Activated B cell treated with CpG ODN at 0.5 μM for 24 hours (primary cell): ENCODE results near the gene ELOVL5. TPM values are rescaled to one million over a fixed set of nuclear protein-coding genes. Genes with fewer than 3 reads are reported as not detected.

Source experiments
- ATAC-seq: fragments of 200-7000 bp; cut with Tn5 transposase; one replicate; pipeline ENCODE4 v1.10.0; 2021; ENCODE audit warnings: low read depth, mild to moderate bottlenecking, moderate library complexity
- CTCF ChIA-PET: fragments of 350-600 bp; sonication (Branson Sonifier 250); formaldehyde crosslinking; loops from one replicate; lab custom pipeline; 2021; ENCODE audit warnings: antibody characterized with exemption; lab: Charles Lee
- POLR2A ChIA-PET: fragments of 350-600 bp; sonication (Branson Sonifier 250); formaldehyde crosslinking; loops from one replicate; lab custom pipeline; 2021; ENCODE audit warnings: antibody characterized with exemption; lab: Charles Lee
- DNase-seq: peaks from one replicate; pipeline ENCODE4 v3.0.0; 2022
- H3K27ac Mint-ChIP-seq: one replicate; pipeline ENCODE4 v1.8.0; 2020; ENCODE audit warnings: mixed read lengths
- H3K27me3 Mint-ChIP-seq: one replicate; pipeline ENCODE4 v1.8.0; 2021; ENCODE audit warnings: mixed read lengths
- H3K36me3 Mint-ChIP-seq: one replicate; pipeline ENCODE4 v1.8.0; 2021; ENCODE audit warnings: low read depth, mixed read lengths
- H3K4me1 Mint-ChIP-seq: one replicate; pipeline ENCODE4 v1.8.0; 2021; ENCODE audit warnings: mixed read lengths
- H3K4me3 Mint-ChIP-seq: one replicate; pipeline ENCODE4 v1.8.0; 2020; ENCODE audit warnings: mild to moderate bottlenecking, mixed read lengths
- H3K9me3 Mint-ChIP-seq: one replicate; pipeline ENCODE4 v1.8.0; 2020; ENCODE audit warnings: mixed read lengths
- intact Hi-C: fragments of 100-400 bp; cut with micrococcal nuclease; formaldehyde crosslinking; loops from one replicate; pipeline ENCODE4 v1.15.1; 2024
- total RNA-seq: library from RNA; stranded (reverse); gene quantifications from 2 replicates; pipeline ENCODE4 v1.2.3, GENCODE V29; 2022
- TF ChIP-seq, protein P1 (sequence below): fragments of 200-600 bp; IDR thresholded peaks from one replicate; pipeline ENCODE4 v1.8.0; 2022; ENCODE audit warnings: antibody characterized with exemption, mild to moderate bottlenecking

The ELOVL5 gene
- total RNA-seq, 1 donor from 2014 or later, result 127 TPM

- Mint-ChIP-seq H3K27ac (peak overlapping the region; percentile 97), H3K9me3 (no peaks in the 10 kb centered on the region), H3K4me3 (peak overlapping the region; percentile 84), H3K4me1 (peaks cover 93% of the 10 kb centered on the region), H3K36me3 (peaks cover 42% of the 10 kb centered on the region), H3K27me3 (no peaks in the 10 kb centered on the region)
- ATAC-seq (peak; percentile 85), DNase-seq (peak; percentile 56)
- POLR2A ChIA-PET, result interaction anchor here (0.6 to 4.9 kb wide), 9 partner anchors 9 to 153 kb away, joined by 3 to 54 read pairs (median 4); partner anchors contain the start of gene ELOVL5
- intact Hi-C loops, result loop anchor here (1.0 to 2.0 kb wide), 6 partner anchors 8 to 163 kb away; no protein-coding TSS in a partner anchor
- TF ChIP-seq, protein P1, sequence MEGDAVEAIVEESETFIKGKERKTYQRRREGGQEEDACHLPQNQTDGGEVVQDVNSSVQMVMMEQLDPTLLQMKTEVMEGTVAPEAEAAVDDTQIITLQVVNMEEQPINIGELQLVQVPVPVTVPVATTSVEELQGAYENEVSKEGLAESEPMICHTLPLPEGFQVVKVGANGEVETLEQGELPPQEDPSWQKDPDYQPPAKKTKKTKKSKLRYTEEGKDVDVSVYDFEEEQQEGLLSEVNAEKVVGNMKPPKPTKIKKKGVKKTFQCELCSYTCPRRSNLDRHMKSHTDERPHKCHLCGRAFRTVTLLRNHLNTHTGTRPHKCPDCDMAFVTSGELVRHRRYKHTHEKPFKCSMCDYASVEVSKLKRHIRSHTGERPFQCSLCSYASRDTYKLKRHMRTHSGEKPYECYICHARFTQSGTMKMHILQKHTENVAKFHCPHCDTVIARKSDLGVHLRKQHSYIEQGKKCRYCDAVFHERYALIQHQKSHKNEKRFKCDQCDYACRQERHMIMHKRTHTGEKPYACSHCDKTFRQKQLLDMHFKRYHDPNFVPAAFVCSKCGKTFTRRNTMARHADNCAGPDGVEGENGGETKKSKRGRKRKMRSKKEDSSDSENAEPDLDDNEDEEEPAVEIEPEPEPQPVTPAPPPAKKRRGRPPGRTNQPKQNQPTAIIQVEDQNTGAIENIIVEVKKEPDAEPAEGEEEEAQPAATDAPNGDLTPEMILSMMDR, result no peak
- CTCF ChIA-PET, result no interaction called here
Measured at GRCh38 chr6:53335224-53335994, 13.3 kb downstream of the ELOVL5 start.

GRCh38 chr6:53333439-53334408 lies 15.0 kb downstream of the ELOVL5 start:
- ATAC-seq (no peak), DNase-seq (no peak)
- TF ChIP-seq, protein P1, result no peak
- peak overlapping the region; percentile 87 for H3K27ac Mint-ChIP-seq
- no peaks in the 10 kb centered on the region for H3K27me3 Mint-ChIP-seq
- intact Hi-C loops, result loop anchor here (1.0 to 5.0 kb wide), 3 partner anchors 12 to 496 kb away; no protein-coding TSS in a partner anchor
- H3K4me3 Mint-ChIP-seq, result peak overlapping the region; percentile 67
- peaks cover 83% of the 10 kb centered on the region for H3K4me1 Mint-ChIP-seq
- POLR2A ChIA-PET, result no interaction called here
- no peaks in the 10 kb centered on the region for H3K9me3 Mint-ChIP-seq
- H3K36me3 Mint-ChIP-seq, result peaks cover 42% of the 10 kb centered on the region
- CTCF ChIA-PET, result no interaction called here

DNA sequence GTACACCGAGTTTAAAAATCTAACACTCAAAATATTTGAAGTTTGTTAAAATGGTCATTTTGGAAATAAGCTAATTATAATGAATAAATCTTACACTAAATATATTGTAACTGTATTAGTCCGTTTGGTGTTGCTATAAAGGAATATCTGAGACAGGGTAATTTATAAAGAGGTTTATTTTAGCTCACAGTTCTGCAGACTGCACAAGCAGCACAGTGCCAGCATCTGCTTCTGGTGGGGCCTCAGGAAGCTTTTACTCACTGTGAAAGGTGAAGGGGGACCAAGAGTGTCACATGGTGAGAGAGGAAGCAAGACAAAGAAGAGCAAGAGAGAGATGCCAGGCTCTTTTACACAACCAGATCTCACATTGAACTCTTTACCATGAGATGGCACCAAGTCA lies 17.1 kb downstream of the ELOVL5 start:
- intact Hi-C loops, result loop anchor here (5.0 kb wide), 1 partner anchor 494 kb away; no protein-coding TSS in a partner anchor
- peaks cover 83% of the 10 kb centered on the region for H3K4me1 Mint-ChIP-seq
- TF ChIP-seq, protein P1, result no peak
- CTCF ChIA-PET, result interaction anchor here (1.7 kb wide), 1 partner anchor 9 kb away, joined by 4 read pairs; no protein-coding TSS in a partner anchor
- DNase-seq (no peak), ATAC-seq (no peak)
- H3K27me3 Mint-ChIP-seq, result no peaks in the 10 kb centered on the region
- peaks cover 40% of the 10 kb centered on the region for H3K36me3 Mint-ChIP-seq
- peak overlapping the region; percentile 50 for H3K27ac Mint-ChIP-seq
- H3K4me3 Mint-ChIP-seq, result peak overlapping the region; percentile 16
- POLR2A ChIA-PET, result interaction anchor here (2.1 kb wide), 1 partner anchor 28 kb away, joined by 7 read pairs; no protein-coding TSS in a partner anchor
- no peaks in the 10 kb centered on the region for H3K9me3 Mint-ChIP-seq

- Mint-ChIP-seq H3K27me3 (no peaks in the 10 kb centered on the region), H3K4me3 (no peak overlapping the region), H3K27ac (no peak overlapping the region), H3K36me3 (peaks cover 53% of the 10 kb centered on the region), H3K4me1 (peaks cover 83% of the 10 kb centered on the region), H3K9me3 (no peaks in the 10 kb centered on the region)
- TF ChIP-seq, protein P1, result no peak
- POLR2A ChIA-PET, result interaction anchor here (0.6 to 2.8 kb wide), 4 partner anchors 11 to 29 kb away, joined by 3 to 14 read pairs (median 5); no protein-coding TSS in a partner anchor
- intact Hi-C loops, result loop anchor here (5.0 kb wide), 1 partner anchor 493 kb away; no protein-coding TSS in a partner anchor
- CTCF ChIA-PET, result interaction anchor here (1.1 to 1.3 kb wide), 3 partner anchors 29 to 81 kb away, joined by 3 to 4 read pairs (median 3); no protein-coding TSS in a partner anchor
- DNase-seq (no peak), ATAC-seq (no peak)
Measured at GRCh38 chr6:53330137-53330536, 18.6 kb downstream of the ELOVL5 start.
